GM21526 (cell line): Measurements from ENCODE around the gene ZNF484.

Experiments
- ATAC-seq: cut with Tn5 transposase; IDR thresholded peaks from one replicate; pipeline ENCODE4 v1.9.1; 2021; ENCODE audit warnings: moderate library complexity; ENCODE audit not compliant: unreplicated experiment, low FRiP score

ZNF484 gene

GRCh38 chr9:92795598-92796336 lies 82.1 kb downstream of the ZNF484 start:
- ATAC-seq = no peak
